ENCODE results near the gene KANSL2. TPM values are rescaled to one million over a fixed set of nuclear protein-coding genes. Genes with fewer than 3 reads are reported as not detected.

KANSL2 gene, protein sequence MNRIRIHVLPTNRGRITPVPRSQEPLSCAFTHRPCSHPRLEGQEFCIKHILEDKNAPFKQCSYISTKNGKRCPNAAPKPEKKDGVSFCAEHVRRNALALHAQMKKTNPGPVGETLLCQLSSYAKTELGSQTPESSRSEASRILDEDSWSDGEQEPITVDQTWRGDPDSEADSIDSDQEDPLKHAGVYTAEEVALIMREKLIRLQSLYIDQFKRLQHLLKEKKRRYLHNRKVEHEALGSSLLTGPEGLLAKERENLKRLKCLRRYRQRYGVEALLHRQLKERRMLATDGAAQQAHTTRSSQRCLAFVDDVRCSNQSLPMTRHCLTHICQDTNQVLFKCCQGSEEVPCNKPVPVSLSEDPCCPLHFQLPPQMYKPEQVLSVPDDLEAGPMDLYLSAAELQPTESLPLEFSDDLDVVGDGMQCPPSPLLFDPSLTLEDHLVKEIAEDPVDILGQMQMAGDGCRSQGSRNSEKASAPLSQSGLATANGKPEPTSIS
- 38.9 and 40.3 TPM in 2 replicates for total RNA-seq

DNA sequence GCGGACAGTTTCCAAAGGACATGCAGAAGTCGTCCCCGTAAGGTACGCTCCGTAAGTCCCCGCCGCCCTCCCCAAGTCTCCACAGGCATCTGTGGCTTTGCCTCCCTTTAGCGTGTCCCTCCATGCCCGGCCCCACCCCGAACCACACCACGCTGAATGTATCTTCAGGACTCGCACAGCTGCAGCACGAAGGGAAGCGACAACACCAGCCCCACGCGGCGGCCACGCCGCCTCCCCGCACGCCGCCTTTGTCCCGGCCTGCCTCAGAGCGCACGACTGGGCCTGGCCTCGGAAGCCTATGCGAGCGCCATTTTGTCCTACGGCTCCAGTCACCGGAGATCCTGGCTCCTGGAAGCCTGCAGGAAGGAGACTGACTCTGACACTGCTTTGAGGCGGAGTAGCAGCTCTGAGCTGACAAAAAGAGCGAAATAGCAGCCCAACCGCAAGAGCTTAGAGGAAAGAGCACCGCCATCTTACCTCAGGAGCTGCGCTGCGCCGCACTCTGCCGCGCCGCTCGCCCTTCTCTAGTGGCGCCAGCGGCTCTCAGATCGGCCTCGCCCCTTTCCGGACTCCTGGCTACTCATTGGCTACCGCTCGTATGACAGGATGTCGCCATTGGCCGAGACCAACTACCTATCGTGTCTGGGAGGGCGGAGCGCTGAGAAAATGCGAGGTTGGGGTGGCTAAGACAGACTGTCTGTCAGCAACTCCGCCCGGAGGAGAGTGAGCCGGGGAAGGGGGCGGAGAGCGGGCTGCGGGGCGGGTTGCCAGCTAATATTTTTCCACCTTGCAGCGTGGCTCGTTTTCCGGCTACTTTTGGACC lies at the start of gene KANSL2:
KANSL2 (minus strand) TSS at position 529 of the 823 bp plus-strand sequence. CDS start 606 bp downstream, outside the sequence.

DNA sequence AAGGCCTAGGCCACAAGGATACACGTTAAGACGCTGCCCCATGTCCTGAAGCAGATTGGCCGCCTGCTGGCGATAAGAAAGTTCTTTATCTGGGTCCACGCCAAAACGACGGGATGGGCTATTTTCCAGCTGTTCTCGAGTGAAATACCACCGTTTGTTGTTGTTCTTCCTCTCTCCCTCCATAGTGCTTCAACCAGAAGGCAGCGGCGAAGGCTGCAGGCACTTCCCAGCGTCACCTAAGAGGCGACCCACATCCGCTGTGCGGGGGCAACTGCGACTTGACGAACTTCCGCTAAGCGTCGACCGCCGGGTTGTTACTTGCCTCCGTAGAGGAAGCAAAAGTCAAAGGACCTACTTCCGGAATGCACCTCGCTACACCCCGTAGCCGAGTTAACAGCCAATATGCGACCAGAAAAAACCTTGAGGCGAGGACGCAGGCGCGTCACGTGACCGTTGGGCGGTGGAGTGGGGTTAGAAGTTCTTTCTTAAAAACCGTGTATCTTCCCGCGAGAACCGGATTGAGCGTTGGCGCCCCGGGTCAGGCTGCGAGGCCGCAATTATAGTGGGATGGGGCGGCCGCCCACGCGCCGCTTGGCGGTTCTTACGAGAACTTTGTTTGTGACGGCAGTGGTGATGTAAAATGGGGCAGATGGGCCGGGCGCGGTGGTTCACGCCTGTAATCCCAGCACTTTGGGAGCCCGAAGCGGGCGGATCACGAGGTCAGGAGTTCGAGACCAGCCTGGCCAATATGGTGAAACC lies 34.6 kb upstream of the KANSL2 start, which contains the start of gene CCNT1:
CCNT1 (minus strand) TSS at position 215 of the 759 bp plus-strand sequence; CDS start at position 183, 32 bp downstream.

Other genes with a start within 250 kb of the KANSL2 start
- not detected in 2 replicates for gene ANP32D, start 209.7 kb downstream of the KANSL2 start, total RNA-seq
- gene C12orf54, start 199.7 kb downstream of the KANSL2 start, total RNA-seq = not detected in 2 replicates
- gene OR8S1, start 156.6 kb downstream of the KANSL2 start, total RNA-seq = not detected in 2 replicates
- gene LALBA, start 112.2 kb downstream of the KANSL2 start, total RNA-seq = not detected in 2 replicates
- gene CCNT1, start 34.5 kb upstream of the KANSL2 start, total RNA-seq = 12.9 and 14.1 TPM in 2 replicates
- 23.7 and 41.4 TPM in 2 replicates for gene ADCY6, start 106.9 kb upstream of the KANSL2 start, total RNA-seq
- gene CACNB3, start 136.3 kb upstream of the KANSL2 start, total RNA-seq = 21.8 and 23.4 TPM in 2 replicates
- gene DDX23, start 169.9 kb upstream of the KANSL2 start, total RNA-seq = 44.9 and 50.5 TPM in 2 replicates
- 0.17 TPM in 1 of 2 replicates, not detected in the other for gene RND1, start 183.6 kb upstream of the KANSL2 start, total RNA-seq
- gene FKBP11, start 243.3 kb upstream of the KANSL2 start, total RNA-seq = 38.6 and 63.6 TPM in 2 replicates

All from pericardium fibroblast (primary cell).